EL (cell line): ENCODE data around the gene COX8C.
A peak's percentile ranks its signal among the peaks of the same experiment; 100 is the strongest.
"Not testable (repeated sequence)": the region's sequence is repeated elsewhere in the genome, so short reads cannot be mapped to it uniquely, and the experiment has no call there.

ENCODE experiments used
- DNase-seq: peaks from one replicate; pipeline ENCODE4 v3.0.0-alpha.2; 2016

Gene COX8C

GRCh38 chr14:93322929-93323599, 23.9 kb upstream of the COX8C start:
- no peak for DNase-seq

GRCh38 chr14:93323600-93324174, 23.3 kb upstream of the COX8C start:
- no peak for DNase-seq

DNA sequence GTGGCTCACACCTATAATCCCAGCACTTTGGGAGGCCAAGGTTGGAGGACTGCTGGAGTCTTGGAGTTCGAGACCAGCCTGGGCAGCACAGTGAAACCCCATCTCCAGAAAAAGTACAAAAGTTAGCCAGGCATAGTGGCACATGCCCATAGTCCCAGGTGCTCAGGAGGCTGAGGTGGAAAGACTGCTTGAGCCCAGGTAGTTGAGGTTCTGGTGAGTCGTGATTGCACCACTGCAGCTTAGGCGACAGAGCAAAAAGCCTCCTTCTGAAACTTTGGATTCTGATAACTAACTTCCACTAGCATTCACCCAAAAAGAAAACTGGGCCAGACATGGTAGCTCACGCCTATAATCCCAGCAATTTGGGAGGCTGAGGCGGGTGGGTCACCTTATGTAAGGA, 20.8 kb upstream of the COX8C start:
- no peak for DNase-seq

DNA sequence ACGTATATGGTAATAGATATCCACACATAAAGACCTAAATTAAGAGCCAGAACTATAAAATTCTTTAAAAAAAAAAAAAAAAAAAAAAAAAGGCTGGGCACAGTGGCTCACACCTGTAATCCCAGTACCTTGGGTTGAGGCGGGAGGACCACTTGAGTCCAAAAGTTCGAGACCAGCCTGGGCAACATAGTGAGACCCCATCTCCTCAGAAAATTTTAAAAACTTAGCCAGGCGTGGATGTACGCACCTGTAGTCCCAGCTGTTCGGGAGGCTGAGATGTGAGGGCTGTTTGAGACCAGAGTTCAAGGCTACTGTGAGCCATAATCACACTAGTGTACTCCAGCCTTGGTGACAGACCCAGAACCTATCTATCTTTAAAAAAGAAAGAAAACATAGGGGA, 18.4 kb upstream of the COX8C start:
- DNase-seq, result no peak

DNA sequence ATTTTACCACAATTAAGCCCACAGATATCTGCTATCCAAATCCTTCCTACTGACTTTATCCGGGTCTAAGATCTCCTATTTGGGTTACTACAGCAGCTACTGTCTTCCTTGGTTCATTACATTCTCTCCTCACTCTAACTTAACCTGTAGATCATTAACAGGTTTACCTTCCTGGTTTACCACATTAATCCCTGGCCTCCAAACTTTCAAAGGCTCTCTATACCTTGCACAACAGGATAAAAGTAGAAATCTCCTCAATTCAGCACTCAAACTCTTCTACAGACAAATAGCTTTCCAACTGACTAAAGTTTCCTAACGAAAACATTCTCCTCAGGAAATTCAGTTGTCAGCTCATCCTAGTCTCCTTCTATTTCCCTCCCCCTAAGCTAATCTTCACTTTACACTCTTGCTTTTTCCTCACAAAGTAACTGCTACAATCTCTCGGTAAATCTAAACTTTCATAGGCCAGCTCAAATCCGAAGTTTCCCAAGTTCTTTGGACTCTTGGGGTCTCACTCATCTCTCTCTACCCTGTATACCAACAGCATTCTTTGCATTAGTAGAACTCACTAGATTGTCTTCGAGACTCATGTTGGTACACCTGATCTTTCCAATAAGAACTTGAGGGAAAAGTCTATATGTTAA, 16.9 kb upstream of the COX8C start:
- DNase-seq, result no peak

DNA sequence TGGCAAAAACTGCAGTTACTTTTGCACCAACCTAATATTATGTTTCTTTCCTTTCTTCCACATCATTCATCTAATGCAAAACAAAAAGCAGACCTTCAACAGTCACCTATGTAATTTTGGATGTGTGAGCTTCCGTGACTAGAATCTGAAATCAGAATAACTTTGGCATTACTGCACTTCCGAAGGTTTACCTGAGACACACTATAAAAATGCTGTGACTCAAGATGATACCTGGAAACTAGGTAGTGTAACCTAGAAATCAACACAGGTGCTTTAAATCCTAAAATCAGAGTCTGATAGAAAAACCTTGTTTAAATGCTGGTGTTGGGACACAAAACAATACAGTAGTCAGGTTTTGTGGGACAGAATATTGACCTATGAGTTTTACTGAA, 16.4 kb upstream of the COX8C start:
- DNase-seq, result no peak

DNA sequence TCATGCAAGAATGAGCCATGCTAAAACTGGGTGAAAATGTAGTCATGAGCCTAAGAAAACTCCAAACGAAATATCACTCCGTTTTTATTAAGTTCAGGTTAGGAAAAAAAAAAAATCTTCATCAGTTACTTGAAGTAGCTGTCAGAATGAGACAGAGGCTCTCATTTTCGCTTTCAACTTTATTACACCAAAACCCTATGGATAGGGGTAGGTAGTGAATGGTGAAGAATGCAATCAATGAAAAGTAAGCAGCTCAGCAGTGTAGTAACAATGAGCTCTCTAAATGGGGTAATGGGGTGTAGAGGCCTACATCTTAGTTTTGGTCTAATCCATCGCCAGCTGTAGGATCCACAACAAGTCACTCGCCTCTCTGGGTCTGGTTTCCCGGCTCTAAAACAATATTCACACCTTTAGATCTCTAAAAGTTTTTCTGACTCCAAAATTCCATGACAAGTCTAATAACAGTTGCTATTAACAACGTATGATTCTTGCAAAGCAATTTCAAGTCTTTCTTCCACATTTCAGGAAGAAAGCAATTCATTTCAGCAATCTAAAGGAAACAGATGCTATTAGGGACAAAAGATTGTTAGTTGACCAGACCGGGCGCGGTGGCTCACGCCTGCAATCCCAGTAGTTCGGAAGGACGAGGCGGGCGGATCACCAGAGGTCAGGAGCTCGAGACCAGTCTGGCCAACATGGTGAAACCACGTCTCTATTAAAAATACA, 15.8 kb upstream of the COX8C start:
- no peak for DNase-seq

DNA sequence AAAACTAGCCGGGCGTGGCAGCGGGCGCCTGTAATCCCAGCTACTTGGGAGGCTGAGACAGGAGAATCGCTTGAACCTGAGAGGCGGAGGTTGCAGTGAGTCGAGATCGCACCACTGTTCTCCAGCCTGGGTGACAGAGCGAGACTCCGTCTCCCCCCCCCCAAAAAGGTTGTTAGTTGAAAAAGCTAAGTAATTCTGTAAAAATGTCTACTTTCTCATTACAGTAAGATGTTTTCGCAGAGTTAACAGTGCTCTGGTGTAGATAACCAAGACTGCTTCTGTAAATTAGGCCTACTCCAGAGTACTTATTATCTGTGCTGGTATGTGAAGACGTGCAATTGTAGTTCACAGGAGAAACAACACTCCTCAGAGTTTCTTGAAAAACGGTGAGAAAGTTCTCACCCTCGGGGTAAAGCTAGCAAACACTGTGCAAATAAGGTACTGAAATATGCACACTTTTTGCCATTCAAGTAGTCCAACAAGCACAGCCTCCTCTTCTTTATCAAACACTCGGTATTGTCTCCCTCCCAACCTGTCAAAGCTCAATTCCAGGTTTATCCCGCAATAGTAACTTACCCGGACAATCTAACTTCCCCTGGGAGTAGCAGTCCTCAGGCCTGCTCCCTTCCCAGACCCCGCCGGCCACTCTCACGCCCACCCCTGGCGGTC, 15.1 kb upstream of the COX8C start:
- DNase-seq, result no peak

- peak; percentile 60 for DNase-seq
Measured at GRCh38 chr14:93332397-93332852, 14.6 kb upstream of the COX8C start.

- DNase-seq, result peak; percentile 95
Measured at GRCh38 chr14:93332853-93333630, 13.9 kb upstream of the COX8C start, which contains the start of gene BTBD7. Gene BTBD7, minus strand, starts transcription at chr14:93333036. Its CDS starts 36,985 bp downstream, at chr14:93296051.

- DNase-seq, result no peak
Measured at GRCh38 chr14:93333631-93334103, 13.3 kb upstream of the COX8C start.

- no peak for DNase-seq
Measured at GRCh38 chr14:93337143-93337753, 9.7 kb upstream of the COX8C start.

GRCh38 chr14:93337884-93338283, 9.1 kb upstream of the COX8C start:
- no peak for DNase-seq

DNA sequence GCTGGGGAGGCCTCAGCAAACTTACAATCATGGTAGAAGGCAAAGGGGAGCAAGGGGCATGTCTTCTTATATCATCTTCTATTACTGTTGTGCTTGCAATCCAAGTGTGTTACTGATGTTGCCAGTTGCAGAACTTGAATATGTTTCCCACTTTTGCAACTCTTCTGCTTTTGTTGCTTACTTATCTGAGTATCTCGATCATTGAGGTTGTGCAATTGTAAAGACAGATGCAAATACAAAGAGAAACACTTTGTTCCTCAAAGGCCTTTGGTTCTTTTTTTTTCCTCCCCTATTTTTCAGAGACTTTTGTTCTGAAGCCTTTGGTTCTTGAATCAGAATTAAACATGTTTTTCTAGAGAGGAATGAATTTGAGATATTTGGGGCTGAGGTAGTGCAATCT, 3.7 kb upstream of the COX8C start:
- no peak for DNase-seq

DNA sequence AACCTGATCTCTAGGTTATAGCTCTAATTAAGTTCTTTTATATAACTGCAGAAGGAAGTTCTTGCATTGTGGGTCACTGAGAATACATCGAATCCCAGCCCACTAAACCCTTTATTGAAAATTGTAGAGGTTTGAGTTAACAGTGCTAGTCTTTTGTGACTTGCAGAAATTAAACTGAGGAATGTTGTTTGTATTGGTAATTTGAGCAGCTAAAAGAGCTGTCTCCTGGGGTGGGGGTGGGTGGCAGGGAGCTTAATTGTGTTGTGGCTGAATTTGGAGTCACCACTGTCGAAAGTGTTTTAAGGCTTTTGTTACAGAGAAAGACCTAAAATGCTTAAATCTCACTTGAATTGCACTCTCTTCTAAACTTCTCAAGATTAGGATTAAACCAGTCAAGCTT, 3.2 kb upstream of the COX8C start:
- no peak for DNase-seq

GRCh38 chr14:93347850-93348249, 868 bp downstream of the COX8C start:
- DNase-seq, result no peak

DNA sequence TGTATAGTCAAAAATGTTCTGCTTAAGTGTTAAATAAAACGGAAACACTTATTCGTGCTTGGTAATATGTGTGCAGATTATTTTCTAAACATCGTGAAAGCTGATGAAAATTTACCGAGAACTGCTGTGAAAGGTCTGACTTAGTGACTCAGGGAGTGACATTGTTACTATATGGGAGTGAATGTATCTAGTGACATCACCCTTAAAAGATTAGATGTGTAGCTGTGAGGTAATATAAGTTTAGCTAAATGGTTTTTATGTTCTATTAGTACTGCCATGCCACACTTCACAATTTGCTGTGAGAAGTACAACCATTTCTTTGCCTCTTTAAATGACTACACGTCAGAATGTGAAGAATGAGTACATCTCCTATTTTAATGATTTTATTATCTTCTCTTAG, 1.3 kb downstream of the COX8C start:
- no peak for DNase-seq

- not testable (repeated sequence) for DNase-seq
Measured at GRCh38 chr14:93354873-93355272, 7.9 kb downstream of the COX8C start.

GRCh38 chr14:93368996-93369712, 22.2 kb downstream of the COX8C start:
- no peak for DNase-seq

DNA sequence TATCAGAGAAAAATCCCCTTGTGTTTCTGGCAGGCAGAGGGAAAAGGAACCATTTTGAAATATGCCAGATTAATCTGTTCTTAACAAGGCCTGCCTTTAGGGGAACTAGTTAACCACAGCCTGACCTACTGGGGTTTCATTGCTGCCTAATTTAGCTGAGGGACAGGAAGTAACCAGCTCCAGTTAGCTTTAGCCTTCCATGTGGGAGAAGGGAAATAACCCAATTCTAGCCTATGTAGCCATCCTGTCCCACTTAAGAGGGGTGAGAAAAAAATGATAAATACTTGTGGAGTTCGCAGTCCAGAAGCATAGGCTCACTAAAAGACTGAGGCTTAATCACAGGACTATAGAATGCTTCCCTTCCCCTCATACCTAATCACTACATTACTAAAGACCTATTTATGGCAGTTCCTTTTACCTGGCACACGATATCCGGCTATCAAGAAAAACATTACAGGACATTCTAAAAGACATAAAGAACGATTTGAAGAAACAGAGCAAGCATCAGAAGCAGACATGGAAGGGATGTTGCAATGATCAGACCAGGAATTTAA, 22.8 kb downstream of the COX8C start:
- DNase-seq, result no peak
